Stimulated activated CD4-positive, alpha-beta T cell treated with anti-CD3 and anti-CD28 coated beads, Interleukin-2, amount 100 ng/mL, for 24 hours (primary cell): ENCODE measurements around the gene RIMBP2.
"Not testable (repeated sequence)": the region's sequence is repeated elsewhere in the genome, so short reads cannot be mapped to it uniquely, and the experiment has no call there.

Experiments
- DNase-seq, 2 donors: peaks; one replicate each; pipeline ENCODE4 v3.0.0-alpha.2; 2020

The RIMBP2 gene, protein sequence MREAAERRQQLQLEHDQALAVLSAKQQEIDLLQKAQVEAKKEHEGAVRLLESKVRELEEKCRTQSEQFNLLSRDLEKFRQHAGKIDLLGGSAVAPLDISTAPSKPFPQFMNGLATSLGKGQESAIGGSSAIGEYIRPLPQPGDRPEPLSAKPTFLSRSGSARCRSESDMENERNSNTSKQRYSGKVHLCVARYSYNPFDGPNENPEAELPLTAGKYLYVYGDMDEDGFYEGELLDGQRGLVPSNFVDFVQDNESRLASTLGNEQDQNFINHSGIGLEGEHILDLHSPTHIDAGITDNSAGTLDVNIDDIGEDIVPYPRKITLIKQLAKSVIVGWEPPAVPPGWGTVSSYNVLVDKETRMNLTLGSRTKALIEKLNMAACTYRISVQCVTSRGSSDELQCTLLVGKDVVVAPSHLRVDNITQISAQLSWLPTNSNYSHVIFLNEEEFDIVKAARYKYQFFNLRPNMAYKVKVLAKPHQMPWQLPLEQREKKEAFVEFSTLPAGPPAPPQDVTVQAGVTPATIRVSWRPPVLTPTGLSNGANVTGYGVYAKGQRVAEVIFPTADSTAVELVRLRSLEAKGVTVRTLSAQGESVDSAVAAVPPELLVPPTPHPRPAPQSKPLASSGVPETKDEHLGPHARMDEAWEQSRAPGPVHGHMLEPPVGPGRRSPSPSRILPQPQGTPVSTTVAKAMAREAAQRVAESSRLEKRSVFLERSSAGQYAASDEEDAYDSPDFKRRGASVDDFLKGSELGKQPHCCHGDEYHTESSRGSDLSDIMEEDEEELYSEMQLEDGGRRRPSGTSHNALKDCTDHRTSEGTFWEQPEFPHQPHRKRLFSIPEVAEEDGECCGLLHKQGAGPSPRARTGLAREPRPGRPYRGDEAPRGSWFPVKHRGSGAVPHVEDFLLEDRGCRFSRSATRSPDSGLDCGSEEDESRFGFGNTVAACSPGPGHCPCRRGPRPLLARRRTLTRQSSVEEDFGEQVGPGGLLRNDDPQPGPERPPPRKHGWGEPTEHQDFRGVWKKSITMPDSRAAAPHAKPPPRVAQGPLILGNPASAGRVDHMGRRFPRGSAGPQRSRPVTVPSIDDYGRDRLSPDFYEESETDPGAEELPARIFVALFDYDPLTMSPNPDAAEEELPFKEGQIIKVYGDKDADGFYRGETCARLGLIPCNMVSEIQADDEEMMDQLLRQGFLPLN (N-terminal part only)

GRCh38 chr12:130715998-130716968 is at the start of gene RIMBP2:
TSS of gene RIMBP2 (minus strand) at chr12:130716299. CDS start at chr12:130479013, 237,286 bp downstream.
- DNase-seq: no peak

GRCh38 chr12:130765186-130765659 is 49.1 kb upstream of the RIMBP2 start:
- DNase-seq: peak in 1 of 2 donors; percentile 22

DNA sequence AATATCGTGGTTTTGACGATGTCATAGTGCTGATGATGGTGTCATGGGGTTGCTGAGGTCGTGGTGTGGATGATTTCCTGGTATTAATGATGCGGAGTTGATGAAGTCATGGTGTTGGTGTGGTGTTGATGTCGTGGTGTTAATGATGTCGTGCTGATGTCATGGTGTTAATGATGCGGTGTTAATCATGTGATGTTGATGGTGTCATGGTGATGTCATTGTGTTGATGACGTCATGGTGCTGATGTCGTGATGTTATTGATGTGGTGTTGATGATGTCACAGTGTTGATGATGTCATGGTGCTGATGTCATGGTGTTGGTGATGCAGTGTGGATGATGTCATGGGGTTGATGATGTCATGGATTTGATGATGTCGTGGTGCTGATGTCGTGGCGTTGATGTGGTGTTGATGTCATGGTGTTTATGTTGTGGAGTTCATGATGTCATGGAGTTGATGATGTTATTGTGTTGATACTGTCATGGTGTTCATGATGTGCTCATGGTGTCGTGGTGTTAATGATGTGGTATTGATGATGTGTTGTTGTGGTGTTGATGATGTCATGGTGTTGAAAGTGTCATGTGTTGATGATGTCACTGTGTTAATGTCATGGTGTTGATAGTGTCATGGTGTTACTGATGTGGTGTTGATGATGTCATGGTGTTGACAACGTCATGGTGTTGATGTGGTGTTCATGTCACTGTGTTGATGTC is 48.5 kb upstream of the RIMBP2 start:
- peak; percentile 38 to 47 for DNase-seq

DNA sequence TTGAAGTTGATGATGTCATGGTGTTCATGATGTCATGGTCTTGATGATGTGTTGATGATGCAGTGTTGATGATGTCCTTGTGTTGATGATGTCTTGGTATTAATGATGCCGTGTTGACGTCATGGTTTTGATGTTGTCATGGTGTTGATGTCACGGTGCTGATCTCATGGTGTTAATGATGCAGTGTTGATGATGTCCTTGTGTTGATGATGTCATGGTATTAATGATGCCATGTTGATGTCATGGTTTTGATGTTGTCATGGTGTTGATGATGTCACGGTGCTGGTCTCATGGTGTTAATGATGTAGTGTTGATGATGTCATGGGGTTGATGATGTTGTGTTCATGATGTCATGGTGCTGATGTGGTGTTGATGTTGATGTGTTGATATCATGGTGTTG is 48.0 kb upstream of the RIMBP2 start:
- no peak for DNase-seq

DNA sequence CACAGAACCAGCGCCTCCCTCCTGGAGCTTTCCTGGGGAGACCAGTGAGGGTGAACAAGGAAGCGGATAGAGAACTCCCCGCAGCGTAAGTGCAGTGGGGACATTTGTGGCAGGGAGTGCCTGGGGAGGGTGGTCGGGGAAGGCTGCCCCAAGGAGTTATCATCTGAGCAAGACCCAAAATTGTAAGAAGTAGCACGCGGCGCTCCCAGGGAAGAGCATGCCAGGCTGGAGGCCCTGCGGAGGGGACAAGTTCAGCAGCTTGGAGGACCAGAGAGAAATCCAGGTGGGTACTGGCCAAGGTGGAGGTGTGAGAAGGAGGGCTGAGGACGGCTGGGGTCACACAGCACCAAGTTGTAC is 46.2 kb upstream of the RIMBP2 start:
- no peak for DNase-seq

GRCh38 chr12:130761537-130762318 is 45.6 kb upstream of the RIMBP2 start:
- peak; percentile 70 to 74 for DNase-seq

DNA sequence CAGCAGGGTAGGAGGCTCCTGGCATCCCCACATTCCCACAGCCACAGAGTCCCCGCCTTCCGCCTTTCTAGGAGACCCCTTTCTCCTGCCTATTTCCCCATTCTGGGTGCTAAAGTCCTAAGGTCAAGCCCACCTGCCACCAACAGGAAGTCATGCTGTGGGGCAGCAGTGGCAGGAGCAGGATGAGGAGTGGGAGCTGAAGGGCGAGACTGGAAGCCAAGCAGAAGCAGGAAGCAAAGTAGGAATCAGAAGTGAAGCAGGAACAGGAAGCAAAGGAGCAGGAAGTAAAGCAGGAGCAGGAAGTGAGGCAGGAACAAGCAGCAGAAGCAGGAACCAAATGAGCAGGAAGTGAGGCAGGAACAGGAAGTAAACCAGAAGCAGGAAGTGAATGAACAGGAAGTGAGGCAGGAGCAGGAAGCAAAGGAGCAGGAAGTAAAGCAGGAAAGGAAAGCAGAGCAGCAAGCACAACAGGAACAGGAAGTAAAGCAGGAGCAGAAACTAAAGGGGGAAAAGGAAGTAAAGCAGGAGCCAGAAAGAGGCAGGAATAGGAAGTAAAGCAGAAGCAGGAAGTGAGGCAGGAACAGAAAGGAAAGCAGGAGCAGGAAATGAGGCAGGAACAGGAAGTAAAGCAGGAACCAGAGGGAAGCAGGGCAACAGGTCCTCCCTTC is 38.3 kb upstream of the RIMBP2 start:
- no peak for DNase-seq

GRCh38 chr12:130752692-130753230 is 36.7 kb upstream of the RIMBP2 start:
- no peak for DNase-seq

DNA sequence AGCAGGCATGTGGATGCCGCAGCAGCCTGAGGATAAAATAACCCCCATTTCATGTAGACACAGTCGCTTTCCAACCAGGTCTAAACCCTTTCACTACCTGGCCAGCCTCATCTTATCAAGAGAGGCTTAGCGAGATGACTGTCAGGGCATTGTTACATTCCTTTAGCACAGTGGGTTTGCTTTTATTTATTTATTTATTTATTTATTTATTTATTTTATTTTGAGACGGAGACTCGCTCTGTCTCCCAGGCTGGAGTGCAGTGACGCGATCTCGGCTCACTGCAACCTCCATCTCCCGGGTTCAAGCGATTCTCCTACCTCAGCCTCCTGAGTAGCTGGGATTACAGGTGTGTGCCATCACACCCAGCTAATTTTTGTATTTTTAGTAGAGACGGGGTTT is 35.9 kb upstream of the RIMBP2 start:
- DNase-seq: not testable (repeated sequence)

DNA sequence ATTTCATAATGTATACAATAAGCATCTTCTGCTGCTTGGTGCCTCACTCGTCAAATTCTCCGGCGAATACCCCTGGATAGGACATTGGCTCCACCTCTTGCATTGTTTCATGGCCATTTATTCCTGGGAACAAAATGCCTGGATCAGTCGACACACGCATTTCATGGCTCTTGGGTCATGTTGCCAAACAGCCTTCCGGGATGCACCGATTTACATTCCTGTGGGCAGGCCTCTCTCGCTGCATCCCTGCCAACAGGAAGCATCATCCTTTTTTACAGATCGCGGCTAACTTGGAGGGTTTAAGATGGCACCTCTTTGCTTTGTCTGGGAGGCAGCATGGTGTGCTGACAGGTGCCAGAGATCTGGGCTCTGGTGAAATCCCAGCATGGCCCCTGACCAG is 32.7 kb upstream of the RIMBP2 start:
- DNase-seq: no peak

DNA sequence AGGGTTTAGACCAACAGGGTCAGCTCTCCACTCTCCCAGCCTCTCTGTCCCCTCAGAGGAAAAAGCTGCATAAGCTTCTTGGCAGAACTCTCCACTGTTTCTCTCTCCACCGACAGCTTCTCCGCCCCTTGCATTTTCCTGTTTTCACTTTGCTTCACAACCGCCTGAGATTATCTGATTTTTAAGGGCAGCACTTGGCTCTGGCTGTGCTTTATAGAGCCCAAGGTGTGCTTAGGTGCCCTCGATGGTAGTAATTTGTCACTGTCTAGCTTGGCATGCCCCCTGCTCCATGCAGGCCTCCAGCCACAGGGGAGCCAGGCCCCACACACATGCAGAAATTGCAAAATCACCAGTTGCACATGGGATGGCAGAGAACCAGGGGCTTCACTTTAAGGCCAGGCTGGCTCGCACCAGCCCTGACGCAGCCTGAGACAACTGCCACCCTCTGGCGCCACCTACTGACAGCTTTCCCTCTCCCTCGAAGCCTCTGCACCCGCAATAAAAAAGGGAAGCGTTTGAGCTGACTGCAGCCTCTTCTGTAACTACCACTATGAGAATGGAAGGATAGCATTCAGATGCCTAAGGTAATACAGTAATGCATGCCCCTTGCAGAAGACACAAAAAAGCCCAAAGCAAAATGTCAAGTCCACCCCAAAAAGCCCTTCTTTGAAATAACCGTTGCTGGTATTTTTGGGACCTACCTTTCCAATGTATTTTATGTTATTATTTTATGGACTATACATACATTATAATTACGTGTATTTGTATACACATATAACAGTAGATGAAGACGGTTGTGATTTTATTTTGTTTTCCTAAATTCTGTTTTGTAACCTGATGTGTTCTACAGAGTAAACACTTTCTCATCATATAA is 32.0 kb upstream of the RIMBP2 start:
- DNase-seq: peak; percentile 83 to 85

DNA sequence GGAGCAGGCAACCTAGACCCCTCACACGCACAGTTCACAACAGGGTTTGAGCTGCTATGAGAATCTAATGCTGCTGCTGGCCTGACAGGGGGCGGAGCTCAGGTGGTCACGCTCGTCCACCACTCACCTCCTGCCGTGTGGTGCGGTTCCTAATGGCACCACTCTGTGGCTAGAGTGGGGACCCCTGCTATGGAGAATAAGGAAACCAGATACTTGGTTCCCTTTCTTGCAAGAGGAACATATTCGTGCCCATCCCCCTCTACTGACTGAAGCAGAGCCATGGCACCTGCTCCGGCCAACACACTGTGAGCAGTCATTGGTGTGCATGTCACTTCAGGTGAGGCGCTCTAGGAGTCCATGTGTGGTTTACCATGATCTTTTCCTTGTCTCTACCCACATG is 30.4 kb upstream of the RIMBP2 start:
- no peak for DNase-seq

DNA sequence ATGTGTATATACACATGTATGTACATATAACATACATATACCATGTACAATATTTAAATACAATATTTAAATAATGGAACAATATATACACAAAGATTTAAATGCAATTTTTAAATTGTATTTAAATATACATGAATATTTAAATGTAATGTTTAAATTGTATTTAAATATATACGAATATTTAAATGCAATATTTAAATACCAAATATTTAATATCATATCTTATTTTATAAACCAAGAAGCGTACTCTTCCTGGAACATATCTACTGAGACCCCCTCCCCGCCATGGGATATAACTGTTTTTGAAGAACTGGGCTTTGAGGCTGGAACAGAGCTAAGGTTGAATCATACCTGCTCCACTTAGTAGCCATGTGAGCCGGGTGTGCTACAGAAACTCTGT is 29.8 kb upstream of the RIMBP2 start:
- DNase-seq: no peak

DNA sequence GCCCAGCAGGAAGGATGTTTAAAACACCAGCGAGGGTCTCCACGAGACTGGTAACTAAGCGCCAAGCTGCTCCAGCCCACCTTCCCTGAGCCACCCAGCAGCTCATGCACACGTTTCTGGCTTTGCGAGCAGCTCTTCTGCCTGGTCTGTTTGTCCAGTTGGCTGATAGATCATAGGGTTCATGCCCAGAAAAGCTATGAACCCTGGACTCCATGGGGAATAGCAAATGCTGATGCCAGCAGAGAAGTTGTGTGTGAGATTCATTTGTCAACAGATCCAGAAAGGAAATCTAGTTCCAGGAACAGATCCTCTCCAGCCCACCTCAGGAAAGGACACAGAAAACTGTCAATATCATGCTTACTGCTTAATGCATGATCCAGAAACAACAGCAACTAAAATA is 28.2 kb upstream of the RIMBP2 start:
- no peak for DNase-seq

DNA sequence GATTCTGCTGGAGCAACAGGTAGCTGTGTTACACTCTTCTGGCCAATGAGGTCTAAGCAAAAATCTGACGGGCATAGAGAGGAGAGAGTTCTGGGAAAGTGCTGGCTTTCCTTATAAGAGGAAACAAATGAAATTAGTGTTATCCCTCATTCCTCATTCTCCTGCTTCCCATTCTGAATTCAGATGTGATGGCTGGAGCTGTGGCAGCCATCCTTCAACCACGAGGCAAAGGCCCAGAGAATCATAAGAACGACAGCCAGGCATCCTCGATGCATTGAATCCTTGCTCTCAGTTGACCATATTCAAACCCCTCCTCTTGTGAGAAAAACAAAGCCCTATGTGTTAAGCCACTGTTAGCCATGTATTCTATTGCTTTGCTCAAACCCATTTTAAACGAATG is 27.5 kb upstream of the RIMBP2 start:
- DNase-seq: no peak

DNA sequence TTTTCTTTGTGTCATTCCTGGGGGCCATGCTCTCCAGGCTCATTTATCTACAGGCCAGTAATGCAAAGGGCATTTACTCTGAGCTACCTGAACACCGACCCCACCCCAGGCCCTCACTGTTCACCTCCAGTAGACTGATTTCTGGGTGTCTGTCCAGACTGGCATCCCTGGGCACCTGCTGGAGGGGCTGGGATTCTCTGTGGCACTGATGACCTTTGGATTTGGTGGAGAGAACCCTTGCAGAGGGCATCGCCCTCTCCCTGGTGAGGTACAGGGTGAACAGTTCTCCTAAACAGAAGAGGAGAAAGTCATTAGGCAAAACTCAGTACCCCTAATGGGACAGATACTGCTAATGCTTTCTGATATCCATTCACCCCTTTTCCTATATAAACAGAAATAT is 27.1 kb upstream of the RIMBP2 start:
- DNase-seq: no peak

DNA sequence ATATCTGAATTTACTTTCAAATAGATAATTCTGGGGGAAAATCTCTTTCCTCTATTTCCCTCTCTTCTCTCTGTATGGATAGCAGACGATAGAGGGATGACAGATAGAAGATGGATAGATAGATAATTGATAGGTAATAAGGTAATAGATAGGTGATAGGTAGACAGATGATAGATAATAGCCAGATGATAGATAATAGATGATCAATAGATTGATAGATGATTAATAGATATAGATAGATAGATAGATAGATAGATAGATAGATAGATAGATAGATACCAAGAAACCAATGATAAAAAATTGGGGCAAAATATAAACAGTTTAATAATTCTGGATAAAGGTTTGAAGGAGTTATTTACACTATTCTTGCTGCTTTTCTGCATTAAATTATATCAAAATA is 26.6 kb upstream of the RIMBP2 start:
- no peak for DNase-seq

DNA sequence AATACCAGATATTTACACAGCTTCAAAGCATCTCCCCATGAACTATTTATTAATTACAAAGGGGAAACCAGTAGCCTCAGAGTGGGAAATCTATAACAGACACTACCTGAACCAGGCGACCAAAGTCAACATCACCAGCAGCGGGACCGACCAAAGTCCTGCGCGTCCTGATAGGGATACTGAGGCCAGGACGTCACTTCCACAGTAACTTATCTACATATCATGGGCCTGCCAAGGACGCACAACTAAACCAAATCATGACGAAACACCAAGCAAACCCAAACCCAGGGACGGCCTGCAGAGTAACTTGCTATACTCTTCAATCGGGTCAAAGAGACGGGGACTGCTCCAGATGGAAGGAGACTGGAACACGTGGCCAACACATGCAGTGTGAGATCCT is 26.0 kb upstream of the RIMBP2 start:
- DNase-seq: no peak

GRCh38 chr12:130739571-130739970 is 23.5 kb upstream of the RIMBP2 start:
- no peak for DNase-seq
